Upper lobe of right lung (tissue), 1 donor: ENCODE data around the gene RNASE1. TPM values are rescaled to one million over a fixed set of nuclear protein-coding genes. Genes with fewer than 3 reads are reported as not detected.

Source experiments
- ATAC-seq: fragments of 200-7000 bp; cut with Tn5 transposase; one replicate; pipeline ENCODE4 v1.9.1; 2020; ENCODE audit warnings: mild to moderate bottlenecking, moderate library complexity
- DNase-seq: peaks from one replicate; pipeline ENCODE4 v3.0.0-alpha.2; 2020
- H3K27ac ChIP-seq: fragments of 200-600 bp; one replicate; pipeline ENCODE4 v1.8.0; 2022
- H3K27me3 ChIP-seq: fragments of 200-600 bp; one replicate; pipeline ENCODE4 v1.8.0; 2022; ENCODE audit warnings: mild to moderate bottlenecking
- H3K36me3 ChIP-seq: fragments of 200-600 bp; one replicate; pipeline ENCODE4 v1.8.0; 2022
- H3K4me1 ChIP-seq: fragments of 200-600 bp; one replicate; pipeline ENCODE4 v1.8.0; 2022
- H3K4me3 ChIP-seq: fragments of 200-600 bp; one replicate; pipeline ENCODE4 v1.8.0; 2022; ENCODE audit warnings: mild to moderate bottlenecking
- H3K9me3 ChIP-seq: fragments of 200-600 bp; one replicate; pipeline ENCODE4 v1.8.0; 2022
- intact Hi-C: fragments of 100-400 bp; cut with DNase I; formaldehyde crosslinking; loops from one replicate; pipeline ENCODE4 v1.11.0; 2022
- total RNA-seq: library from RNA; stranded (reverse); fragmentation: NEBNext Ultra II Directional; extraction: Animal tissue kit (Norgen Biotek cat#: 25700); gene quantifications from one replicate; pipeline ENCODE4 v1.2.1, GENCODE V29; 2021
- TF ChIP-seq, protein P1 (sequence below): fragments of 200-600 bp; IDR thresholded peaks from one replicate; pipeline ENCODE4 v1.8.0; 2022; ENCODE audit warnings: antibody characterized with exemption
- donor health status: DM: no; HTN: yes; CAD: no; lungs with severe emphysema.

The RNASE1 gene
- total RNA-seq, 1 donor from 2014 or later: 888 TPM

DNA sequence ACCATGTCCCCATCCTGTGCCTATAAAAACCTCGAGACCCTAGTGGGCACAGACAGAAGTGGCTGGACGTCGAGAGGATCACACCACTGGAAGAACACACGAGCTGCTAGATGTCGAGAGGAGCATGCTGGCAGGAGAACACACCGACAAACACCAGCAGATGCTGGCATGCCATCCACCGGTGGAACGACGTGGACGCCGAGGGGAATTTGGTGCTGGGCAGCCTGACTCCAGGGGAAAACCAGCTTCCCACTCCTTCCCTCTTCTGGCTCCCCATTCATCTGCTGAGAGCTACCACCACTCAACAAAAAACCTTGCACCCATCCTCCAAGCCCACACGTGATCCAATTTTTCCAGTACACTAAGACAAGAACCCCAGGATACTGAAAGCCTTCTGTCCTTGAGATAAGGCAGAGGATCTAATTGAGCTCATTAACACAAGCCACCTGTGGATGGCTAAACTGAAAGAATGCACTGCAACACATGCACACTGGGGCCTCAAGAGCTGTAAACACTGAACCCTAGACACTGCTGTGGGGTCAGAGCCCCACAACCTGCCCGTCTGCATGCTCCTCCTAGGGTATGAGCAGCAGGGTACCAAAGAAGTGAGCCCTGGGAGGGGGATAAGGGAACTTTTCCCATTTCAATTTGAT, 12.1 kb downstream of the RNASE1 start:
- H3K27ac ChIP-seq: peak overlapping the region; percentile 56
- DNase-seq: no peak
- intact Hi-C loops: no loop called here
- ATAC-seq: peak; percentile 57
- H3K4me3 ChIP-seq: no peak overlapping the region
- no peaks in the 10 kb centered on the region for H3K9me3 ChIP-seq
- TF ChIP-seq, protein P1, sequence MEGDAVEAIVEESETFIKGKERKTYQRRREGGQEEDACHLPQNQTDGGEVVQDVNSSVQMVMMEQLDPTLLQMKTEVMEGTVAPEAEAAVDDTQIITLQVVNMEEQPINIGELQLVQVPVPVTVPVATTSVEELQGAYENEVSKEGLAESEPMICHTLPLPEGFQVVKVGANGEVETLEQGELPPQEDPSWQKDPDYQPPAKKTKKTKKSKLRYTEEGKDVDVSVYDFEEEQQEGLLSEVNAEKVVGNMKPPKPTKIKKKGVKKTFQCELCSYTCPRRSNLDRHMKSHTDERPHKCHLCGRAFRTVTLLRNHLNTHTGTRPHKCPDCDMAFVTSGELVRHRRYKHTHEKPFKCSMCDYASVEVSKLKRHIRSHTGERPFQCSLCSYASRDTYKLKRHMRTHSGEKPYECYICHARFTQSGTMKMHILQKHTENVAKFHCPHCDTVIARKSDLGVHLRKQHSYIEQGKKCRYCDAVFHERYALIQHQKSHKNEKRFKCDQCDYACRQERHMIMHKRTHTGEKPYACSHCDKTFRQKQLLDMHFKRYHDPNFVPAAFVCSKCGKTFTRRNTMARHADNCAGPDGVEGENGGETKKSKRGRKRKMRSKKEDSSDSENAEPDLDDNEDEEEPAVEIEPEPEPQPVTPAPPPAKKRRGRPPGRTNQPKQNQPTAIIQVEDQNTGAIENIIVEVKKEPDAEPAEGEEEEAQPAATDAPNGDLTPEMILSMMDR: no peak
- H3K36me3 ChIP-seq: no peaks in the 10 kb centered on the region
- H3K27me3 ChIP-seq: no peaks in the 10 kb centered on the region
- H3K4me1 ChIP-seq: peaks cover 22% of the 10 kb centered on the region

DNA sequence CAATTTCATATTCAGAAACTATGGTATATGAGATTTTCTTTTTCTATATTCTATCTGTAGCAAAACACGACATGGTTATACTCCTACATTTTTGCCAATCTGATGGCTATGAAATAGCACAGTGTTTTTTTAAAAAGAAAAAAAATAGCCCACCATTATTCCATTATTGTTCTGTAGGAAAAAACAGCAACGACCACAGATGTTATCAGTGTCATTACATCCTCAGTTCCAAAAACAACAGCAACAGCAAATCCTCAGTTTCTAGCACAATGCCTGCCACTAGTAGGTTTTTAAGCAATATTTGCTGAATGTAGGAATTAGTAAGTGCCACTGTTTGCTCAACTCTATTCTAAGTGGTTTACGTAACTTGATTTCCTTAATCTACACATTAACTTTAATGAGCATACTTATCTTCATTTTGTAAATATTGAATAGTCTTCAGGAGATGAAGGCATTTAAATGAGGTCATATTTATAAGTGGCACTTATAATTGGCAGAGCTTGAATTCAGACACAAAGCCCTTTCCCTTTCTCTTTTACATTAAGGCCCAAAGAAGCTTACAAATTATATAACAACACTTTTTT, 13.3 kb downstream of the RNASE1 start:
- peak overlapping the region; percentile 56 for H3K27ac ChIP-seq
- no peaks in the 10 kb centered on the region for H3K36me3 ChIP-seq
- no peaks in the 10 kb centered on the region for H3K27me3 ChIP-seq
- intact Hi-C loops: no loop called here
- H3K4me3 ChIP-seq: no peak overlapping the region
- no peaks in the 10 kb centered on the region for H3K9me3 ChIP-seq
- peak; percentile 69 for ATAC-seq
- no peak for DNase-seq
- TF ChIP-seq, protein P1: no peak
- peaks cover 18% of the 10 kb centered on the region for H3K4me1 ChIP-seq

DNA sequence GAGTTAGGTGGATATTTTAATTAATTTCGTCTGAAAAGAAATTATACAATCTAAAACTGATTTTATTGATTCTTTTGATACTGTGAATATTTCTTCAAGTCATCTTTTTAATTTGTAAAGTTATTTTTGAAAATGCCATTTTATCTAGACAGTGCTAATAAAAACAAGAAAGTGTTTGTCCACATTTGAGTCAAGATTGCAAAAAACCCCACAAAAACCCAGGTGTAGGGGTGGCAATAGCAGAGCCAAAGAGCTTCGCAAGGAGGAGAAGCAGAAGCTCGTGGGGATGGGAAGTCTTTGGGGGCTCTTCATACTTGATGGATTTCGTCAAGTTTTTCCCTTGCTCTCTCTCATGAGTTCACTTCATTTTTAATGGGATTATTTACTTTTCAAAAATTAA, 15.6 kb downstream of the RNASE1 start:
- TF ChIP-seq, protein P1: no peak
- no peak overlapping the region for H3K27ac ChIP-seq
- ATAC-seq (no peak), DNase-seq (no peak)
- H3K9me3 ChIP-seq: no peaks in the 10 kb centered on the region
- no peaks in the 10 kb centered on the region for H3K27me3 ChIP-seq
- H3K4me3 ChIP-seq: no peak overlapping the region
- no peaks in the 10 kb centered on the region for H3K36me3 ChIP-seq
- peaks cover 31% of the 10 kb centered on the region for H3K4me1 ChIP-seq
- intact Hi-C loops: no loop called here

DNA sequence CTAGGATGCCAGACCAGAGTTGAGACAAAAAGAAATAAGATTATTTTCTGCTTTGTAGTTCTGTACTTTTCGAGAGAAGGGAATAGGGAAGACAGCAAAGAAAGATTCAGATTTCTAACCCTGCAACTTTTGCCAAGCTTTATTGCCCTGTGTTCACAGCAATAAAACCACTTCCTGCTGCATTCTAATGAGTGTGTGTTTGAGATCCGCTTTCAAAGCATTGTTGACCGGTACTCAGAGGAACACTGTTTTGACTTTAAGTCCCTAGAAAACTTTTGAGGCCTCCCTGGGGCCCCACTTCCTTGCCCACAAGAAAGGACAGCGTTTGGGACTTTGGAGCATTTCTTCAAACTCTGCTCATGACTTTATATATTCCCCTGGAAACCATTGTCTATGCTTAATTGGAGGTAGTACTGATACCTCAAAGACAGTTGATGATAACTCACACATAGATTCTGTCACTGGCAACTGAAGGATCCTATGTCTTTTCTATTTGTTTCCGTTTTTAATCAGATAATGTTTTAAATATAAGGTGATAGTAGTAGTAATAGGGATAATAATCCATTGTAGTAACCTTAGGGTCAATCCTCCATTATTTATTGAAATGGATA, 20.3 kb downstream of the RNASE1 start:
- DNase-seq: no peak

DNA sequence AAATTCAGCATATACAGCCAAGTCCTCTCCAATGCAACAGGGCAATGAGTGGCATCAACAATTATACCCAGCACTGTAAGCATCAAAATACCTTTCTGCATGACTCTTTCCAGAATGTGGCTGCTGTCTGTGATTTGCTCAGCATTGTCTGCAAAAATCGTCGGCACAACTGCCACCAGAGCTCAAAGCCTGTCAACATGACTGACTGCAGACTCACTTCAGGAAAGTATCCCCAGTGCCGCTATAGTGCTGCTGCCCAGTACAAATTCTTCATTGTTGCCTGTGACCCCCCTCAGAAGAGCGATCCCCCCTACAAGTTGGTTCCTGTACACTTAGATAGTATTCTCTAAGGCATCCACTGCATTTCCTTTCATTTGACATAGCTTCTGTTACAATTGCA, 20.8 kb downstream of the RNASE1 start:
- TF ChIP-seq, protein P1: no peak
- Histone ChIP-seq H3K9me3 (no peaks in the 10 kb centered on the region), H3K4me3 (peak overlapping the region; percentile 32), H3K27me3 (no peaks in the 10 kb centered on the region), H3K4me1 (peaks cover 22% of the 10 kb centered on the region), H3K36me3 (no peaks in the 10 kb centered on the region), H3K27ac (peak overlapping the region; percentile 75)
- DNase-seq (no peak), ATAC-seq (peak; percentile 43)
- intact Hi-C loops: no loop called here

More for the DNA sequence above, 20.3 kb downstream of the RNASE1 start:
- H3K4me1 ChIP-seq: peaks cover 22% of the 10 kb centered on the region
- peak overlapping the region; percentile 32 for H3K4me3 ChIP-seq
- no peaks in the 10 kb centered on the region for H3K9me3 ChIP-seq
- no peaks in the 10 kb centered on the region for H3K36me3 ChIP-seq
- peak overlapping the region; percentile 75 for H3K27ac ChIP-seq
- intact Hi-C loops: no loop called here
- H3K27me3 ChIP-seq: no peaks in the 10 kb centered on the region
- peak; percentile 77 for ATAC-seq
- TF ChIP-seq, protein P1: no peak
